COLO829 (cell line): ENCODE measurements around the gene DNAI1.
"Not testable (repeated sequence)": the region's sequence is repeated elsewhere in the genome, so short reads cannot be mapped to it uniquely, and the experiment has no call there.

Source experiments
- DNase-seq: peaks from one replicate; pipeline ENCODE4 v3.0.0; 2012; ENCODE audit warnings: low spot score

Gene DNAI1

GRCh38 chr9:34513567-34514214 lies 55.1 kb downstream of the DNAI1 start:
- DNase-seq = peak; percentile 84

GRCh38 chr9:34514401-34514800 lies 55.8 kb downstream of the DNAI1 start:
- DNase-seq = no peak

GRCh38 chr9:34514816-34515215 lies 56.2 kb downstream of the DNAI1 start:
- no peak for DNase-seq

GRCh38 chr9:34515959-34516358 lies 57.4 kb downstream of the DNAI1 start:
- DNase-seq = no peak

GRCh38 chr9:34517185-34517584 lies 58.6 kb downstream of the DNAI1 start:
- DNase-seq = no peak

- no peak for DNase-seq
Measured at GRCh38 chr9:34518110-34518616, 59.6 kb downstream of the DNAI1 start.

GRCh38 chr9:34518896-34519295 lies 60.3 kb downstream of the DNAI1 start:
- no peak for DNase-seq

- DNase-seq = no peak
Measured at GRCh38 chr9:34519321-34520020, 60.9 kb downstream of the DNAI1 start.

GRCh38 chr9:34520096-34520495 lies 61.5 kb downstream of the DNAI1 start:
- DNase-seq = no peak

GRCh38 chr9:34520505-34521385 lies 62.1 kb downstream of the DNAI1 start:
- no peak for DNase-seq

- DNase-seq = no peak
Measured at GRCh38 chr9:34521406-34522045, 62.9 kb downstream of the DNAI1 start.

GRCh38 chr9:34522091-34522887 lies 63.7 kb downstream of the DNAI1 start:
- no peak for DNase-seq

GRCh38 chr9:34522971-34523797 lies 64.6 kb downstream of the DNAI1 start, which contains the start of gene ENHO:
ENHO (minus strand) TSS chr9:34522990; CDS start chr9:34521695, 1,295 bp downstream.
- DNase-seq = peak; percentile 91

GRCh38 chr9:34524349-34524748 lies 65.7 kb downstream of the DNAI1 start:
- DNase-seq = no peak

GRCh38 chr9:34526026-34526425 lies 67.4 kb downstream of the DNAI1 start:
- no peak for DNase-seq

GRCh38 chr9:34532041-34532440 lies 73.4 kb downstream of the DNAI1 start:
- not testable (repeated sequence) for DNase-seq

GRCh38 chr9:34536685-34537084 lies 78.1 kb downstream of the DNAI1 start:
- DNase-seq = no peak

GRCh38 chr9:34540827-34541226 lies 82.2 kb downstream of the DNAI1 start:
- DNase-seq = peak; percentile 91

GRCh38 chr9:34541540-34541939 lies 82.9 kb downstream of the DNAI1 start:
- no peak for DNase-seq

GRCh38 chr9:34544035-34544434 lies 85.4 kb downstream of the DNAI1 start:
- DNase-seq = no peak
